ENCODE data around the gene DNAH12. TPM values are rescaled to one million over a fixed set of nuclear protein-coding genes. Genes with fewer than 3 reads are reported as not detected.

DNAH12 gene, protein sequence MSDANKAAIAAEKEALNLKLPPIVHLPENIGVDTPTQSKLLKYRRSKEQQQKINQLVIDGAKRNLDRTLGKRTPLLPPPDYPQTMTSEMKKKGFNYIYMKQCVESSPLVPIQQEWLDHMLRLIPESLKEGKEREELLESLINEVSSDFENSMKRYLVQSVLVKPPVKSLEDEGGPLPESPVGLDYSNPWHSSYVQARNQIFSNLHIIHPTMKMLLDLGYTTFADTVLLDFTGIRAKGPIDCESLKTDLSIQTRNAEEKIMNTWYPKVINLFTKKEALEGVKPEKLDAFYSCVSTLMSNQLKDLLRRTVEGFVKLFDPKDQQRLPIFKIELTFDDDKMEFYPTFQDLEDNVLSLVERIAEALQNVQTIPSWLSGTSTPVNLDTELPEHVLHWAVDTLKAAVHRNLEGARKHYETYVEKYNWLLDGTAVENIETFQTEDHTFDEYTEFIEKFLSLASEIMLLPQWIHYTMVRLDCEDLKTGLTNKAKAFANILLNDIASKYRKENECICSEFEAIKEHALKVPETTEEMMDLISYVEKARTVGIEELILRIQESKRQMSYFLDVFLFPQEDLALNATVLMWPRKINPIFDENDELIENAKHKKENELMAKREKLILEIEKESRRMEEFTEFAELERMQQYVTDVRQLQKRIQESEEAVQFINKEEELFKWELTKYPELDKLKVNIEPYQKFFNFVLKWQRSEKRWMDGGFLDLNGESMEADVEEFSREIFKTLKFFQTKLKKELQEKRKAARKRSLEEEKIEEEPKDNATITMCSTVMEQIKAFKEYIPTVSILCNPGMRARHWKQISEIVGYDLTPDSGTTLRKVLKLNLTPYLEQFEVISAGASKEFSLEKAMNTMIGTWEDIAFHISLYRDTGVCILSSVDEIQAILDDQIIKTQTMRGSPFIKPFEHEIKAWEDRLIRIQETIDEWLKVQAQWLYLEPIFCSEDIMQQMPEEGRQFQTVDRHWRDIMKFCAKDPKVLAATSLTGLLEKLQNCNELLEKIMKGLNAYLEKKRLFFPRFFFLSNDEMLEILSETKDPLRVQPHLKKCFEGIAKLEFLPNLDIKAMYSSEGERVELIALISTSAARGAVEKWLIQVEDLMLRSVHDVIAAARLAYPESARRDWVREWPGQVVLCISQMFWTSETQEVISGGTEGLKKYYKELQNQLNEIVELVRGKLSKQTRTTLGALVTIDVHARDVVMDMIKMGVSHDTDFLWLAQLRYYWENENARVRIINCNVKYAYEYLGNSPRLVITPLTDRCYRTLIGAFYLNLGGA (N-terminal part only)
- total RNA-seq = under 1 TPM in 1 of 3 donors, not detected in 2; 0.05 TPM

DNA sequence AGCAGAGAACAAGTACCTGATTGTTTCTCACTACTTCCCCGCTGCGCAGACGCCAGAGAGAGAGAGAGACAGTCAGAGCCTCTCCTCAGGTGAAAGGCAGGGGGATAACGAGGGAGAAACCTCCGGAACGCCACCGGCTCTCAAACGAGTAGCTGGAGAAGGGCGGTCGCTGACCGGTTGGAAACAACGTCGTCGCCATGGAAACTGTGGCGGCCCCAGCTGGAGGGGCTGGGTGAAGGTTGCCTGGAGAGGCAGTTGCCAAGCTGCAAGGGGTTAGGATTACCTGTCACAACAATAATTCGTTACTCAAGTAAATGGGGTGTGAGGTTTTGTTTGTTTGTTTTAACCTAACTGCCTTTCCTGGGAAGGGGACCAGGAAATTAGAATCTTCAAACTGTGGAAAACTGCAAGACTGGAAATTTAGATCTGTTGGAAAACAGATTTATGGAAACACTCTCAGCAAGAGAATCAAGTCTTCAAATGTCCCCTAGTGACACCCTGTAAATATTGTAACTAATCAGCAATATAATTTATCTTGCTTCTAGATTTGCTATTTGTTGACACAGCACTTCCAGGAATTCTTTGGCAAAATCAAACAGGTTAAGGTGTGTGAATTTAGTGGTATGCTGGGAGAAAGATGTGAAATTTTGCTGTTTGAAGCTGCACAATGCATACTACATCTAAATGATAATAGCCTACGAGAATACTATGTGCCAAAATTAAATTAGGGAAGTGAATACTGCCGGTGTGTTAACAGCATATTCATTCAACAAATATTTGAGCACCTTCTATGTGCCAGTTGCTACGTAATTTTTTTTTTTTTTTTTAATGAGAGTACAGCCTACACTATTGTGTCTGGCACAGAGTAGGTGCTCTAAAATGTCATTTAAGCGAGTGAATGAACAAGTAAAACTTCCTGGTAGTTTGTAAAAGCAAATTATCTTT is at the start of gene DNAH12:
TSS of gene DNAH12 (minus strand) at position 164 of the 945 bp plus-strand sequence. CDS start 1,474 bp downstream, outside the sequence.
- no peaks in the 10 kb centered on the region for H3K27me3 Mint-ChIP-seq (ENCODE audit: low read depth)
- ATAC-seq (no peak), DNase-seq (no peak)
- no peaks in the 10 kb centered on the region for H3K9me3 Mint-ChIP-seq
- no peaks in the 10 kb centered on the region for H3K36me3 Mint-ChIP-seq (ENCODE audit: insufficient read depth)
- peaks cover 7% of the 10 kb centered on the region for H3K4me1 Mint-ChIP-seq (ENCODE audit: low read depth)
- H3K4me3 Mint-ChIP-seq = no peak within 1 kb of the TSS

DNA sequence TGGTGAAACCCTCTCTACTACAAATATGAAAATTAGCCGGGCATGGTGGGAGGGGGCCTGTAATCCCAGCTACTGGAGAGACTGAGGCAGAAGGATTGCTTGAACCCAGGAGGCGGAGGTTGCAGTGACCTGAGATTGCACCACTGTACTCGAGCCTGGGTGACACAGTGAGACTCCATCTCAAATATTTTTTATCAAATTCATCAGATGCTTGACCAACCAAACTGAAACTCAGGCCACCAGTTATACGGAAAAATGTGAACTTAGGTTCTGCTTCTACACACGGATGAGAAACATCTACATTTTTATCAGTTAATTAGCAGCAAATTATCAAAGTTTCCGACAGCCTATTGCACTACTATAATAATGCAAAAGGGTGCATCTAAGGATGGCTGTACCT is 48.2 kb upstream of the DNAH12 start:
- ATAC-seq (no peak), DNase-seq (no peak)
- Mint-ChIP-seq H3K36me3 (ENCODE audit: insufficient read depth) (peaks cover 18% of the 10 kb centered on the region), H3K9me3 (no peaks in the 10 kb centered on the region), H3K27me3 (ENCODE audit: low read depth) (no peaks in the 10 kb centered on the region), H3K4me3 (no peak overlapping the region), H3K4me1 (ENCODE audit: low read depth) (peaks cover 47% of the 10 kb centered on the region)

DNA sequence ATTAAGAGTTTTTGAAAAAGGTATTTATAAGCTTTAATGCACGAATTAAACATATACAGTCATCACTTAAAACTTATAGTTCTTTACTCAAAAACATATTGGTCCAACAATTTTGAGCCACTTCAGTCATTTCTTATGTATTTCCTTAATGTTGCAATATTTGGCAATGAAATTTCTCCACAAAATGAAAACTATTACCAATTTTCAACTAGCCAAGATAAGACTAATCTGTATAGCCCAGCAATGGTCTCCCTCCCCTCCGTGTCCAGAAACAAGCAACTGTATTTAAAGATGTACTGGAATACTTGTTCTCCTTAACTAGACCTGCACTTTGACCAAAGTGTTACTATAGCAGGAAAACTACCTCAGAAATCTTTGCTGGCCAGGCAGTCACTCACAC is 43.8 kb upstream of the DNAH12 start:
- Mint-ChIP-seq H3K4me1 (ENCODE audit: low read depth) (peaks cover 38% of the 10 kb centered on the region), H3K27me3 (ENCODE audit: low read depth) (no peaks in the 10 kb centered on the region), H3K36me3 (ENCODE audit: insufficient read depth) (peaks cover 13% of the 10 kb centered on the region), H3K4me3 (no peak overlapping the region), H3K9me3 (no peaks in the 10 kb centered on the region)
- DNase-seq = no peak
- ATAC-seq = no peak

DNA sequence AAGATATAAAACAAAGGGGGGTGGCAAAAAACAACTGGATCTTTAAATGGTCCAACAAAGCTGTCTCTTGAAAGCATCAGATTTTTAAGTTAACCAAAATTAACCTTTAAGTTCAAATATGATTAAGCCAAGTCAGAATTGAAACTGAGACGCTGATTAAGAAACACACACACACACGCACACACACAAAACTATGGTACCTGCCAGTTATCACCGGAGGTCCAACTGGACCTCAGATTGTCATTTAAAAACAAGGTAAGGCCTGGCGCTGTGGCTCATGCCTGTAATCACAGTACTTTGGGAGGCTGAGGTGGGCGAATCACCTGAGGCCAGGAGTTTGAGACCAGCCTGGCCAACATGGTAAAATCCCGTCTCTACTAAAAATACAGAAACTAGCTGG is 42.6 kb upstream of the DNAH12 start:
- ATAC-seq (no peak), DNase-seq (no peak)
- Mint-ChIP-seq H3K9me3 (no peaks in the 10 kb centered on the region), H3K36me3 (ENCODE audit: insufficient read depth) (peaks cover 13% of the 10 kb centered on the region), H3K4me3 (no peak overlapping the region), H3K4me1 (ENCODE audit: low read depth) (peaks cover 30% of the 10 kb centered on the region), H3K27me3 (ENCODE audit: low read depth) (no peaks in the 10 kb centered on the region)

DNA sequence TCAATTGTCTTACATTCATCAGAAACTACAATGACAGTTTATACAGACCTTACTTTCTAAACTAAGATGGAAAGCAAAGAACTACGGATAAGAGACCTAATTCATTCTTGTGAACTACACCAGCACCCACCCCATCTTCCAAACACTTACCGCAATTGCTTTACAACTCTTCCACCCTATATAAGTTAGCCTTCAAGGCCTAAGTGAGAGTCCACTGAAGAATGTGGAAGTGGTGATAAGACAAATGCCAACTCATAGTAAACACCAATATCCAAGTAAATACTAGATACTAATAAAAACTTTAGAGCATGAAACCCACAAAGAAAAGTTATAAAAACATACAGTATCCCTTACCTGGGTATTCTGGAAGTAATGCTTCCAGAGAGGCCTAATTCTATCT is 39.4 kb upstream of the DNAH12 start:
- ATAC-seq (no peak), DNase-seq (no peak)
- Mint-ChIP-seq H3K36me3 (ENCODE audit: insufficient read depth) (peaks cover 11% of the 10 kb centered on the region), H3K4me3 (no peak overlapping the region), H3K4me1 (ENCODE audit: low read depth) (peaks cover 27% of the 10 kb centered on the region), H3K27me3 (ENCODE audit: low read depth) (no peaks in the 10 kb centered on the region), H3K9me3 (no peaks in the 10 kb centered on the region)

DNA sequence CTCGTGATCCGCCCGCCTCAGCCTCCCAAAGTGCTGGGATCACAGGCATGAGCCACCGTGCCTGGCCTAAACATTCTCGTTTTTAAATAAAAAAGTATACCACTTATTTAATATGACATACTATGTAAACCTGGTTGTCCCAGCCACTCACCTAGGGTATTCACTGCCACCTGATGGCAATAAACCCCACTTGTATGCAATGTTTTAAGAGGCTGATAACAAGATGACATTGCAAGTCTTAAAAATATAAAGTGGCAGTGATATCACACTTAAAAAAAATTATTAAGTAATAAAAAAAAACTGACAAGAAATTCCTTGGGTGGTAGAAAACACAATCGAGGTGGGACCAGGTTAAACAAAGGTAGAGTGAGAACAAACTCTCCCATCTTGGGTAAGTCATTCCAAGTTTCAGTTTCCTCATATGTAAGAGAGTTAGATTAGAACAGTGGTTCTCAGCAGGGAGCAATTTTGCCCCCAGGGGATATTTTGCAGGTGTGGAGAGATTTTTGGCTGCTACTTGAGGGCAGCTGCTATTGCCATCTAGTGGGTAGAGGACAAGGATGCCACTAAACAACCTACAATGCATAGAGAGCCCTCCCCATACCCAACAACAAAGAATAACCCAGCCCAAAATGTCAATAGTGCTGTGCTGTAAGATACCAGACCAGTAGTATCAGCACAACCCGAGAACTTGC is 38.5 kb upstream of the DNAH12 start:
- Mint-ChIP-seq H3K4me1 (ENCODE audit: low read depth) (peaks cover 24% of the 10 kb centered on the region), H3K27me3 (ENCODE audit: low read depth) (no peaks in the 10 kb centered on the region), H3K4me3 (no peak overlapping the region), H3K9me3 (no peaks in the 10 kb centered on the region), H3K36me3 (ENCODE audit: insufficient read depth) (peaks cover 16% of the 10 kb centered on the region)
- DNase-seq (no peak), ATAC-seq (peak in 1 of 2 donors; percentile 30)

DNA sequence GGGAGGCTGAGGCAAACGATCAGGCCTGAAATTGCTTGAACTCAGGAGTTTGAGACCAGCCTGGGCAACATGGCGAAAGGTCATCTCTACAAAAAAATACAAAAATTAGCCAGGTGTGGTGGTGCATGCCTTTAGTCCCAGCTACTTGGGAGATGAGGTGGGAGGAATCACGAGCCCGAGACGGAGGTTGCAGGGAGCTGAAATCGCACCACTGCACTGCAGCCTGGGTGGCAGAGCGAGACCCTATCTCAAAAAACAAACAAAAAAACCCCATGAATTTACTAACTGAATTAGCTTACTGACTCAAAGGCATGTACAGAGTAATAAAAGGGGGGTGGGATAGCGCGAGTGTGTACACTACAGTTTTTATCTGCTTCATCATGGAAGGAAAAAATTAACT is 33.7 kb upstream of the DNAH12 start:
- Mint-ChIP-seq H3K4me1 (ENCODE audit: low read depth) (peaks cover 12% of the 10 kb centered on the region), H3K36me3 (ENCODE audit: insufficient read depth) (peaks cover 34% of the 10 kb centered on the region), H3K9me3 (no peaks in the 10 kb centered on the region), H3K27me3 (ENCODE audit: low read depth) (no peaks in the 10 kb centered on the region), H3K4me3 (no peak overlapping the region)
- ATAC-seq = no peak
- DNase-seq = no peak

DNA sequence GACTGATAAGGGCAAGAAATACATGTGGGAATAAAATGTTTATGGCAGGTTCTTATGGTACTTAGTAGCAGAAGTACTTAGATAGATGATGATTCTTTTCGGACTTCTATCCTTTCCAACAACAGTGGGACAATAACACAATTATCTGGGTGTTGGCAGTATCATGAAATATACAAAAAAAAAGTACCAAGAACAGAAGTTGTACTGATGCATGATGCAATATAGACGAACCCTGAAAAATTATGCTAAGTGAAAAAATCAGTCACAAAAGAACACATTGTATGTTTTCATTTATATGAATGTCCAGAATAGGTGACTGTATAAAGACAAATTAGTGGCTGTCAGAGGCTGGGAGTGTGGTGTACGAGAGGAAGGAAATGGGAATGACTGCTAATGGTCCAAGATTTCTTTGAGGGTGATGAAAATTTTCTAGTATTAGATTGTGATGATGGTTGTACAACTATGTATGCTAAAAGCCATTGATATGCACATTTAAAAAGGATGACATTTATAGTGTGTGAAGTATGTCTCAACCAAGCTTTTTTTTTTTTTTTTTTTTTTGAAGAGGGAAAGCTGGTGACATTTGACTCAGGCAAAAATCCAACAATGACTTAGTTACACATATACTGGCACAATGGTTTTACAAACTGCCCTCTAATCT is 32.0 kb upstream of the DNAH12 start:
- DNase-seq (no peak), ATAC-seq (no peak)
- Mint-ChIP-seq H3K36me3 (ENCODE audit: insufficient read depth) (peaks cover 41% of the 10 kb centered on the region), H3K4me1 (ENCODE audit: low read depth) (peaks cover 10% of the 10 kb centered on the region), H3K9me3 (no peaks in the 10 kb centered on the region), H3K27me3 (ENCODE audit: low read depth) (no peaks in the 10 kb centered on the region), H3K4me3 (no peak overlapping the region)

DNA sequence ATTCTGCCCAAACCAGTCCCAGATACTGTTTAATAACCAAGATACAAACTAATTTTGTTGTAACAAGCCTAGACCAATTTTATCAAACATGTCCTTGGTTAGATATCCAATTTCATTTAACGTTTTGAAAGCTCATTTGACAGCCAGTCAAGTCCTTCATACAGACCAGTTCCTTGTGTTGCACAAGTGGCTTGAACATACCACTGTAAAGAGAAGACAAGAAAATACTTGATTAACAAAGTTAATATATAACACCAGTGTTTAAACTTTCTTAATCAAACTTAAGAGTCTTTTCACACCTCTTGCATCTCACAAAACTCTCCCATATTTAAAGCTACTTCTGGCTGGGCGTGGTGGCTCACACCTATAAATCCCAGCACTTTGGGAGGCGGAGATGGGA is 28.0 kb upstream of the DNAH12 start:
- Mint-ChIP-seq H3K36me3 (ENCODE audit: insufficient read depth) (peaks cover 34% of the 10 kb centered on the region), H3K4me1 (ENCODE audit: low read depth) (peaks cover 5% of the 10 kb centered on the region), H3K9me3 (no peaks in the 10 kb centered on the region), H3K4me3 (no peak overlapping the region), H3K27me3 (ENCODE audit: low read depth) (no peaks in the 10 kb centered on the region)
- ATAC-seq (no peak), DNase-seq (no peak)

DNA sequence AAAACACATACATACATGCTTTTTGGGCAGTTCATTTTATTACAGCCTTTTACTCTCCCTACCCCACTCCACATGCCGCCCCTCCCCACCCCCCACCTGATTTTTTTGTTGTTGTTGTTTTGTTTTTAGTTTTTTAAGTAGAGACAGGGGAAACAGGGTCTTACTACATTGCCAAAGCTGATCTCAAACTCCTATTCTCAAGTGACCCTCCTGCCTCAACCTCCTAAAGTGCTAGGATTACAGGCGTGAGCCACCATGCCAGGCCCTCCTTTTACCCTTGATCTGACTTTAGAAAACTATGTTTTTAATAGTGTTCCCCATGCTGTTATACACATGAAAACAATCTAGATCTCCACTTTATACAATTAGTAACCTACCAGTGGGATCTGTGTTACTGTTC is 26.7 kb upstream of the DNAH12 start:
- peaks cover 30% of the 10 kb centered on the region for H3K36me3 Mint-ChIP-seq (ENCODE audit: insufficient read depth)
- H3K9me3 Mint-ChIP-seq = no peaks in the 10 kb centered on the region
- H3K27me3 Mint-ChIP-seq (ENCODE audit: low read depth) = no peaks in the 10 kb centered on the region
- no peak for DNase-seq
- no peak overlapping the region for H3K4me3 Mint-ChIP-seq
- H3K4me1 Mint-ChIP-seq (ENCODE audit: low read depth) = peaks cover under 1% of the 10 kb centered on the region
- no peak for ATAC-seq

DNA sequence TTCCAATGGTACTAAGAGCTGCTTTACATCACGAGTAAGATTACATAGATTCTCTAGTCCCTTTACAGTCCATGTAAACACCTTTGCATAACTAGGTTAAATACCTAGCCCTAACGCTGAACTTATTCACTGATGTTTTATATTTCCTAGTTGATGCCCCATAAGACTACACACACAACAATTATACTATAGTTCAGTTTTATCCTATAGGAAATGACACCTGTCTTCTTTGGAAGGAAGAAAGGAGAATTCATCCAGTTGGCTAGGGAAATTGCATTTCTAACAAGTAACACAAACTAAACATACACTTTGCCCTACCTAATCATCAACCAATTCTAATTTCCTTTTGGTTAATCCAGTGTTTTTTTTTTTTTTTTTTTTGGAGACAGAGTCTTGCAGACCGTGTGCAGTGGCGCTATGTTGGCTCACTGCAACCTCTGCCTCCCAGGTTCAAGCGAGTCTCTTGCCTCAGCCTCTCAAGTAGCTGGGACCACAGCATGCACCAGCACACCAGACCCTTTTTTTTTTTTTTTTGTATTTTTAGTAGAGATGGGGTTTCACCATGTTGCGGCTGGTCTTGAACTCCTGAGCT is 25.8 kb upstream of the DNAH12 start:
- ATAC-seq (no peak), DNase-seq (no peak)
- Mint-ChIP-seq H3K4me3 (no peak overlapping the region), H3K9me3 (no peaks in the 10 kb centered on the region), H3K36me3 (ENCODE audit: insufficient read depth) (peaks cover 22% of the 10 kb centered on the region), H3K4me1 (ENCODE audit: low read depth) (no peaks in the 10 kb centered on the region), H3K27me3 (ENCODE audit: low read depth) (no peaks in the 10 kb centered on the region)

DNA sequence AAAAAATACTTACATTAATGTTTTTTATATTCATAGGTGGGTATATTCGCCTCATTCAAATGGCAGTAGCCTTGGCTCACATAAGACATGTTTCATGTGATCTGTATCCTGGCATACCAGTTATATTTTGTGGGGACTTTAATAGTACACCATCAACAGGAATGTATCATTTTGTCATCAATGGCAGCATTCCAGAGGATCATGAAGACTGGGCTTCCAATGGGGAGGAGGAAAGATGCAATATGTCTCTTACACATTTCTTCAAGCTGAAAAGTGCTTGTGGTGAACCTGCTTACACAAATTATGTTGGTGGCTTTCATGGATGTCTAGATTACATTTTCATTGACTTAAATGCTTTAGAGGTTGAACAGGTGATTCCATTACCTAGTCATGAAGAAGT is 15.4 kb upstream of the DNAH12 start:
- peaks cover 24% of the 10 kb centered on the region for H3K36me3 Mint-ChIP-seq (ENCODE audit: insufficient read depth)
- H3K4me1 Mint-ChIP-seq (ENCODE audit: low read depth) = peaks cover 51% of the 10 kb centered on the region
- DNase-seq = no peak

More for the DNA sequence above, 15.4 kb upstream of the DNAH12 start:
- ATAC-seq = no peak
- Mint-ChIP-seq H3K27me3 (ENCODE audit: low read depth) (no peaks in the 10 kb centered on the region), H3K9me3 (no peaks in the 10 kb centered on the region), H3K4me3 (peak overlapping the region; percentile 99)

Measured in activated T-cell treated with anti-CD3 and anti-CD28 coated beads, Interleukin-2, amount 50 U/mL, for 4 hours (primary cell).